Effector CD4-positive, alpha-beta T cell (primary cell): ENCODE measurements around the gene TMEM178B.

Source experiments
- DNase-seq: peaks from one replicate; pipeline ENCODE4 v3.0.0-alpha.2; 2020

TMEM178B gene

GRCh38 chr7:141436575-141437075 is 362.8 kb downstream of the TMEM178B start:
- no peak for DNase-seq

- DNase-seq: no peak
Measured at GRCh38 chr7:141439164-141439563, 365.3 kb downstream of the TMEM178B start.

- no peak for DNase-seq
Measured at GRCh38 chr7:141439776-141440175, 365.9 kb downstream of the TMEM178B start.

GRCh38 chr7:141441837-141442627 is 368.2 kb downstream of the TMEM178B start:
- DNase-seq: no peak

GRCh38 chr7:141442781-141443180 is 368.9 kb downstream of the TMEM178B start:
- DNase-seq: no peak

GRCh38 chr7:141444961-141445360 is 371.1 kb downstream of the TMEM178B start:
- DNase-seq: no peak

GRCh38 chr7:141451232-141451631 is 377.4 kb downstream of the TMEM178B start:
- DNase-seq: no peak

- DNase-seq: no peak
Measured at GRCh38 chr7:141452911-141453310, 379.0 kb downstream of the TMEM178B start.

GRCh38 chr7:141454338-141454737 is 380.5 kb downstream of the TMEM178B start:
- no peak for DNase-seq

GRCh38 chr7:141455723-141456122 is 381.9 kb downstream of the TMEM178B start:
- DNase-seq: no peak

- DNase-seq: no peak
Measured at GRCh38 chr7:141456298-141456697, 382.4 kb downstream of the TMEM178B start.

- no peak for DNase-seq
Measured at GRCh38 chr7:141456711-141457110, 382.8 kb downstream of the TMEM178B start.

- no peak for DNase-seq
Measured at GRCh38 chr7:141460781-141461715, 387.2 kb downstream of the TMEM178B start.

- DNase-seq: no peak
Measured at GRCh38 chr7:141461924-141462323, 388.1 kb downstream of the TMEM178B start.

GRCh38 chr7:141462958-141463357 is 389.1 kb downstream of the TMEM178B start:
- no peak for DNase-seq

GRCh38 chr7:141463986-141464385 is 390.1 kb downstream of the TMEM178B start:
- DNase-seq: no peak

GRCh38 chr7:141464551-141464950 is 390.7 kb downstream of the TMEM178B start:
- DNase-seq: no peak

- no peak for DNase-seq
Measured at GRCh38 chr7:141466151-141466904, 392.5 kb downstream of the TMEM178B start.

GRCh38 chr7:141468341-141468740 is 394.5 kb downstream of the TMEM178B start:
- no peak for DNase-seq

- no peak for DNase-seq
Measured at GRCh38 chr7:141475679-141476078, 401.8 kb downstream of the TMEM178B start.

GRCh38 chr7:141477865-141478264 is 404.0 kb downstream of the TMEM178B start:
- no peak for DNase-seq

- DNase-seq: no peak
Measured at GRCh38 chr7:141478845-141479244, 405.0 kb downstream of the TMEM178B start.

- no peak for DNase-seq
Measured at GRCh38 chr7:141480953-141481352, 407.1 kb downstream of the TMEM178B start.
